Stomach (tissue), 9 donors: ENCODE results near the gene CHTF8. TPM values are rescaled to one million over a fixed set of nuclear protein-coding genes. Genes with fewer than 3 reads are reported as not detected.
A peak's percentile ranks its signal among the peaks of the same experiment; 100 is the strongest.

ENCODE experiments used
- DNase-seq, 2 donors: peaks; one replicate each; pipeline versions ENCODE4 v3.0.0 to v3.0.0-alpha.2; 2013 to 2019
- H3K27ac ChIP-seq, 5 donors: fragments of 200-600 bp in 4 of 5; sonication (generic) in 4 of 5; one replicate each; pipeline ENCODE4 v1.5.1; 2013 to 2019; ENCODE audit warnings: mild to moderate bottlenecking in 1 of 5, moderate library complexity in 1 of 5
- H3K27me3 ChIP-seq, 3 donors: fragments of 200-600 bp; sonication (generic); one replicate each; pipeline ENCODE4 v1.5.1; 2017 to 2019; ENCODE audit warnings: mixed run types in 1 of 3
- H3K36me3 ChIP-seq, 4 donors: fragments of 200-600 bp; sonication (generic); 1 replicate in 3 of 4; 2 replicates in 1 of 4; pipeline ENCODE4 v1.5.1; 2016 to 2019
- H3K4me1 ChIP-seq, 4 donors: fragments of 200-600 bp; sonication (generic); one replicate each; pipeline ENCODE4 v1.5.1; 2016 to 2019
- H3K4me3 ChIP-seq, 4 donors: fragments of 200-600 bp; sonication (generic) in 3 of 4; one replicate each; pipeline ENCODE4 v1.5.1; 2016 to 2019; ENCODE audit warnings: mild to moderate bottlenecking in 1 of 4
- H3K9me3 ChIP-seq, 4 donors: fragments of 200-600 bp; sonication (generic); one replicate each; pipeline ENCODE4 v1.5.1; 2016 to 2019
- EP300 ChIP-seq: sonication (generic); formaldehyde crosslinking; IDR thresholded peaks from one replicate; pipeline ENCODE4 v1.6.1; 2017; ENCODE audit warnings: antibody characterized with exemption
- POLR2A ChIP-seq, 4 donors: fragments of 450-650 bp; IDR thresholded peaks; one replicate each; pipeline ENCODE4 v1.6.1; 2016; ENCODE audit warnings: antibody characterized with exemption in 4 of 4, control low read depth in 2 of 4, mild to moderate bottlenecking in 1 of 4, moderate library complexity in 1 of 4
- POLR2AphosphoS5 ChIP-seq, 3 donors: sonication (generic); formaldehyde crosslinking; IDR thresholded peaks; one replicate each; pipeline ENCODE4 v1.6.1; 2016; ENCODE audit warnings: antibody characterized with exemption in 3 of 3
- WGBS, 5 donors: extraction: QIAGEN DNeasy Blood & Tissue Kit in 3 of 5; methylation state at CpG; one replicate each; pipeline versions ENCODE4 v1.1.5 to v1.1.7; 2013 to 2018; 5-methylcytosine and 5-hydroxymethylcytosine counted together
- intact Hi-C: fragments of 100-400 bp; cut with DNase I; formaldehyde crosslinking; loops from one replicate; pipeline ENCODE4 v1.15.1; 2023; ENCODE audit warnings: low total_unique reads
- polyA plus RNA-seq, 3 donors: library from polyadenylated mRNA; stranded (reverse); fragments of 200-250 nt; gene quantifications; one replicate each; pipeline ENCODE4 v1.2.3, GENCODE V29; 2013
- total RNA-seq, 5 donors: library from RNA; depleted of rRNA; stranded (reverse); fragments of >200 nt; gene quantifications; one replicate each; pipeline versions ENCODE4 v1.1.0 to v1.2.3, GENCODE V29; 2014 to 2016
- TF ChIP-seq, protein P1 (sequence below), 7 experiments: fragments of 450-650 bp in 4 of 7; fragments of 200-600 bp in 3 of 7; sonication (generic) in 3 of 7; IDR thresholded peaks; one replicate each; pipeline ENCODE4 v1.5.1; 2016 to 2019; ENCODE audit warnings: antibody characterized with exemption in 7 of 7, control low read depth in 2 of 7, mild to moderate bottlenecking in 1 of 7
- donor health status: healthy with polysubstance abuse.
- donor health status: Bipolar disorder and iron deficiency.
- donor health status: healthy.

Gene CHTF8
- total and polyA plus RNA-seq, 8 donors, result 12.3 to 83.2 (median 48.9) TPM

GRCh38 chr16:69108064-69108904 lies 24.1 kb downstream of the CHTF8 start:
- 47 to 74% (median 60%) methylated on average over 9 of the region's 9 CpGs for WGBS, 5 donors
- intact Hi-C loops, result no loop called here
- peak in 1 of 2 donors; percentile 38 for DNase-seq
- TF ChIP-seq EP300 (no peak), POLR2A (IDR thresholded peaks at IDR 0.05) (no peak), POLR2AphosphoS5 (IDR thresholded peaks at IDR 0.05) (no peak)
- TF ChIP-seq, protein P1, sequence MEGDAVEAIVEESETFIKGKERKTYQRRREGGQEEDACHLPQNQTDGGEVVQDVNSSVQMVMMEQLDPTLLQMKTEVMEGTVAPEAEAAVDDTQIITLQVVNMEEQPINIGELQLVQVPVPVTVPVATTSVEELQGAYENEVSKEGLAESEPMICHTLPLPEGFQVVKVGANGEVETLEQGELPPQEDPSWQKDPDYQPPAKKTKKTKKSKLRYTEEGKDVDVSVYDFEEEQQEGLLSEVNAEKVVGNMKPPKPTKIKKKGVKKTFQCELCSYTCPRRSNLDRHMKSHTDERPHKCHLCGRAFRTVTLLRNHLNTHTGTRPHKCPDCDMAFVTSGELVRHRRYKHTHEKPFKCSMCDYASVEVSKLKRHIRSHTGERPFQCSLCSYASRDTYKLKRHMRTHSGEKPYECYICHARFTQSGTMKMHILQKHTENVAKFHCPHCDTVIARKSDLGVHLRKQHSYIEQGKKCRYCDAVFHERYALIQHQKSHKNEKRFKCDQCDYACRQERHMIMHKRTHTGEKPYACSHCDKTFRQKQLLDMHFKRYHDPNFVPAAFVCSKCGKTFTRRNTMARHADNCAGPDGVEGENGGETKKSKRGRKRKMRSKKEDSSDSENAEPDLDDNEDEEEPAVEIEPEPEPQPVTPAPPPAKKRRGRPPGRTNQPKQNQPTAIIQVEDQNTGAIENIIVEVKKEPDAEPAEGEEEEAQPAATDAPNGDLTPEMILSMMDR (IDR thresholded peaks at IDR 0.05), result no peak
- Histone ChIP-seq H3K27me3 (peaks cover 0 to 39% (median 20%) of the 10 kb centered on the region in 3 donors), H3K36me3 (peaks cover 0 to 35% (median 25%) of the 10 kb centered on the region in 4 donors), H3K27ac (no peak overlapping the region), H3K4me3 (peak overlapping the region in 3 of 4 donors; percentile 56 to 78 (median 70)), H3K4me1 (peaks cover 18 to 45% (median 41%) of the 10 kb centered on the region in 4 donors), H3K9me3 (no peaks in the 10 kb centered on the region)

DNA sequence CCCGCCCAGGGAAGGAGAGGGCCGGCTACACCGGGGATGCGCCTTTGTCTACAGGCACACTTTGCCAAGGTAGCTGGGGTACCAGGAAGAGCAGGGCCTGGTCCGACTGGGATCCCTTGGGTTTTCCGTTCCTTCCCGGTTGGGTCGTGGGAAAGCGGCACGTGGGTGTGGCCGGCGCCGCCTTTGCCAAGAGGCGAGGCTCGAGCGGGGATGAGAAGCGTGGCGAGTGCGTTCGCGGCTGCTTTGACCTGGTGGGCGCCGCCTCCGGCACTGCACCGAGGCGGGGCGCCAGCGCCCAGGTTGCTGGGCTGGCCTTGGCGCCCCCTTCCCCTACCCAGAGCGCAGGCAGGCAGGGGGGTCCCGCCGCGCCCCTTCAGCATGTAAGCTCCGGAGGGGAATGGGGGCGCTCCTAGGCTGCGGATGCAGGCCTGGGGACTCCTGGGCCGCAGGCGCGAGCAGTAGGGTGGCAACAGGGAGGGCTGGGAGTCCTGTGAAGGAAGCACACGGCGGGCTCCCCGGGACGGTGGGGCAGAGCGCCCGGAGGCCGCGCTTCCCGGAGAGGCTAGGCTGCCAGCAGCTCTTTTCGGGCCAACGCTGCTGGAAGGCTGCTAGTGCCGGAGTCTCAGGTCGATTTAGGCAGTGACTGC lies 24.9 kb downstream of the CHTF8 start:
- WGBS, 5 donors, result 0 to 3% (median 1%) methylated on average over 2 to 52 of the region's 52 CpGs
- Histone ChIP-seq H3K4me1 (peaks cover 18 to 37% (median 37%) of the 10 kb centered on the region in 4 donors), H3K4me3 (peak overlapping the region; percentile 53 to 78 (median 63)), H3K36me3 (peaks cover 0 to 29% (median 21%) of the 10 kb centered on the region in 4 donors), H3K9me3 (no peaks in the 10 kb centered on the region), H3K27ac (no peak overlapping the region), H3K27me3 (peaks cover 0 to 39% (median 20%) of the 10 kb centered on the region in 3 donors)
- TF ChIP-seq POLR2A (IDR thresholded peaks at IDR 0.05) (no peak), EP300 (no peak), POLR2AphosphoS5 (IDR thresholded peaks at IDR 0.05) (no peak)
- TF ChIP-seq, protein P1 (IDR thresholded peaks at IDR 0.05), result no peak
- intact Hi-C loops, result no loop called here
- DNase-seq, result peak; percentile 50 to 69

GRCh38 chr16:69106491-69107315 lies 25.7 kb downstream of the CHTF8 start:
- intact Hi-C loops, result no loop called here
- WGBS, 5 donors, result 0 to 2% (median 1%) methylated on average over 16 to 55 of the region's 55 CpGs
- Histone ChIP-seq H3K9me3 (no peaks in the 10 kb centered on the region), H3K36me3 (peaks cover 0 to 26% (median 21%) of the 10 kb centered on the region in 4 donors), H3K4me1 (peaks cover 18 to 40% (median 36%) of the 10 kb centered on the region in 4 donors), H3K27ac (peak overlapping the region in 1 of 5 donors; percentile 47), H3K4me3 (peak overlapping the region; percentile 53 to 78 (median 63)), H3K27me3 (peaks cover 0 to 39% (median 20%) of the 10 kb centered on the region in 3 donors)
- TF ChIP-seq, protein P1 (IDR thresholded peaks at IDR 0.05), result no peak
- no peak for TF ChIP-seq POLR2A (IDR thresholded peaks at IDR 0.05)
- no peak for TF ChIP-seq POLR2AphosphoS5 (IDR thresholded peaks at IDR 0.05)
- TF ChIP-seq EP300, result no peak
- peak in 1 of 2 donors; percentile 47 for DNase-seq
